Astrocyte of the spinal cord (primary cell): ENCODE measurements around the gene SNRPA.

Experiments
- DNase-seq: peaks from one replicate; pipeline ENCODE4 v3.0.0; 2011; ENCODE audit warnings: low read depth, low spot score
- H3K4me3 ChIP-seq: 2 replicates; pipeline ENCODE4 v1.5.1; 2011; ENCODE audit warnings: low read depth, mild to moderate bottlenecking, low read length, moderate library complexity
- in situ Hi-C: cut with HindIII; loops from 2 replicates; pipeline ENCODE4 v1.10.0; 2017; ENCODE audit warnings: low sequenced_read_pairs
- TF ChIP-seq, protein P1 (sequence below): IDR thresholded peaks from 2 replicates; pipeline ENCODE4 v1.5.1; 2012; ENCODE audit warnings: low read depth, mild to moderate bottlenecking, low read length, inconsistent platforms

Gene SNRPA

DNA sequence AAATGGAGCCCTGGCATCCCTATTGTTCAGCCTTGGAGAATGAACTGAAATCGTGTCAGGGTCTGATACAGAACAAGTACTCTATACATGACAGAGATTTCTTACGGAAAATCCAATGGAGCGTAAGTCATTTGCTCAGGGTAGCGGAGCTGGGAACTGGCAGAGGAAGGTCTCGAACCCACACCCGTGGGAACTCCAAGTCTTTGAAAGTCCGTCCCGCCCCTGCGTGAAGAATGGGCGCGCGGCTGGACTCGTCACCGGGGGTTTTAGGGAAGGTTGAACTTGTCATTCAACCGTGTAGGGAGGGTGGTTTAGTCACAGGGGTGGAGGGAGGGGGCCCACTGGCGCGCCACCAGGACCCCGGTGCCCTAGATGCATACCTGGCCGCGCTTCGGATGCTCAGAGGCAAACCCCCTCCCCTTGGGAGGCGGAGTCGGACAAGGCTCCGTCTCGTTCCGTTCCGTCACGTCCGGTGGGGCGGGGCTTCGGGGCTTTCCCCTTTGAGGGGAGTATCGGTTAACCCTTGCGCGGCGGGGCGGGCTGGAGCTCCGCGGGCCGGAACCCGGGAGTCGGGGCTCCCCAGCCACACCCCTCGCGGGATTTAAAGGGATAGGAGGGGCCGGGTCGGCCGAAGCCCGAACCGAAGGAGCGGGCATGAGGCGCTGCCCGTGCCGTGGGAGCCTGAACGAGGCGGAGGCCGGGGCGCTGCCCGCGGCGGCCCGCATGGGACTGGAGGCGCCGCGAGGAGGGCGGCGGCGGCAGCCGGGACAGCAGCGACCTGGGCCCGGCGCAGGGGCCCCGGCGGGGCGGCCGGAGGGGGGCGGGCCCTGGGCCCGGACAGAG is 34.3 kb upstream of the SNRPA start, which contains the start of the genes COQ8B and ITPKC:
Gene COQ8B (minus strand): TSS at position 405 of the 843 bp plus-strand sequence. CDS start 2,254 bp downstream, outside the sequence.
Gene ITPKC (plus strand): TSS at position 631 of the 843 bp plus-strand sequence. CDS start 24 bp downstream, at position 655.
- in situ Hi-C loops: no loop called here
- TF ChIP-seq, protein P1, sequence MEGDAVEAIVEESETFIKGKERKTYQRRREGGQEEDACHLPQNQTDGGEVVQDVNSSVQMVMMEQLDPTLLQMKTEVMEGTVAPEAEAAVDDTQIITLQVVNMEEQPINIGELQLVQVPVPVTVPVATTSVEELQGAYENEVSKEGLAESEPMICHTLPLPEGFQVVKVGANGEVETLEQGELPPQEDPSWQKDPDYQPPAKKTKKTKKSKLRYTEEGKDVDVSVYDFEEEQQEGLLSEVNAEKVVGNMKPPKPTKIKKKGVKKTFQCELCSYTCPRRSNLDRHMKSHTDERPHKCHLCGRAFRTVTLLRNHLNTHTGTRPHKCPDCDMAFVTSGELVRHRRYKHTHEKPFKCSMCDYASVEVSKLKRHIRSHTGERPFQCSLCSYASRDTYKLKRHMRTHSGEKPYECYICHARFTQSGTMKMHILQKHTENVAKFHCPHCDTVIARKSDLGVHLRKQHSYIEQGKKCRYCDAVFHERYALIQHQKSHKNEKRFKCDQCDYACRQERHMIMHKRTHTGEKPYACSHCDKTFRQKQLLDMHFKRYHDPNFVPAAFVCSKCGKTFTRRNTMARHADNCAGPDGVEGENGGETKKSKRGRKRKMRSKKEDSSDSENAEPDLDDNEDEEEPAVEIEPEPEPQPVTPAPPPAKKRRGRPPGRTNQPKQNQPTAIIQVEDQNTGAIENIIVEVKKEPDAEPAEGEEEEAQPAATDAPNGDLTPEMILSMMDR: no peak
- H3K4me3 ChIP-seq: peak within 1 kb of the TSS; percentile 83
- DNase-seq: peak; percentile 99

- in situ Hi-C loops: no loop called here
- TF ChIP-seq, protein P1: no peak
- H3K4me3 ChIP-seq: peak overlapping the region; percentile 83
- DNase-seq: no peak
These were observed 33.6 kb upstream of the SNRPA start for GRCh38 chr19:40717325-40717879.

GRCh38 chr19:40717880-40718773 is 32.9 kb upstream of the SNRPA start:
- no peak for DNase-seq
- TF ChIP-seq, protein P1: no peak
- peak overlapping the region; percentile 83 for H3K4me3 ChIP-seq
- in situ Hi-C loops: no loop called here

- in situ Hi-C loops: no loop called here
- TF ChIP-seq, protein P1: no peak
- peak overlapping the region; percentile 83 for H3K4me3 ChIP-seq
- DNase-seq: peak; percentile 48
These were observed 32.1 kb upstream of the SNRPA start for GRCh38 chr19:40718774-40719391.

- TF ChIP-seq, protein P1: no peak
- no peak for DNase-seq
- peak overlapping the region; percentile 83 for H3K4me3 ChIP-seq
- in situ Hi-C loops: no loop called here
These were observed 31.5 kb upstream of the SNRPA start for GRCh38 chr19:40719414-40719894.

DNA sequence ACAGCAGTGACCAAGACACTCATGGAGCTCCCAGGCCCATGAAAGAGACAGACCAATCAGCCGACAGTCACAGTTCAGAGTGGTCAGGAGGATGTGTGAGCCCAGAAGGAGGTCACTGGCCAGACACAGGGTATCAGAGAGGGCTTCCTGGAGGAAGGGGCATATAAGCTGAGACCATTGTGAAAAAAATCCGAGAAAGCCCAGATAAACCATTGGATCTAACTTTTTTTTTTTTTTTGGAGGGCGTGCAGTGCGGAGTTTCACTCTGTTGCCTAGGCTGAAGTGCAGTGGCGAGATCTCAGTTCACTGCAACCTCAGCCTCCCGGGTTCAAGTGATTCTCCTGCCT is 29.9 kb upstream of the SNRPA start:
- H3K4me3 ChIP-seq: no peak overlapping the region
- DNase-seq: no peak
- TF ChIP-seq, protein P1: no peak
- in situ Hi-C loops: no loop called here
